SK-N-SH (cell line): ENCODE data around the gene BTN3A1. TPM values are rescaled to one million over a fixed set of nuclear protein-coding genes. Genes with fewer than 3 reads are reported as not detected.

Source experiments
- CTCF ChIA-PET: fragments of 300-600, 350-600 bp; formaldehyde crosslinking; extraction: SDS; loops from one replicate; lab custom pipeline; 2021; lab: Yijun Ruan, JAX
- POLR2A ChIA-PET: fragments of 350-600 bp; sonication (Branson Sonifier 250); formaldehyde crosslinking; extraction: SDS; loops from one replicate; lab custom pipeline; 2020; ENCODE audit warnings: antibody characterized with exemption, inconsistent platforms; lab: Yijun Ruan, JAX
- DNase-seq: peaks from one replicate; pipeline ENCODE4 v3.0.0; 2012
- H2AFZ ChIP-seq: fragments of 200-600 bp; sonication (generic); 2 replicates; pipeline ENCODE4 v1.8.1; 2016; ENCODE audit warnings: antibody characterized with exemption, mild to moderate bottlenecking, low read depth
- H3F3A ChIP-seq: fragments of 200-600 bp; sonication (generic); replicated peaks from 2 replicates; pipeline ENCODE3; 2016; ENCODE audit warnings: antibody characterized with exemption, mild to moderate bottlenecking; ENCODE audit not compliant: insufficient read depth
- H3K27ac ChIP-seq, 2 experiments: fragments of 200-500 bp in 1 of 2; fragments of 200-600 bp in 1 of 2; sonication (Bioruptor generic) in 1 of 2; sonication (generic), shearing (Covaris generic) in 1 of 2; 2 replicates each; pipeline versions ENCODE4 v1.5.1 to v1.6.1; 2014 to 2016; ENCODE audit warnings: low read depth in 2 of 2, inconsistent platforms in 1 of 2, low read length in 1 of 2, mild to moderate bottlenecking in 1 of 2, mixed read lengths in 1 of 2
- H3K27me3 ChIP-seq: fragments of 200-600 bp; sonication (generic), shearing (Covaris generic); 2 replicates; pipeline ENCODE4 v1.6.1; 2016; ENCODE audit warnings: mixed run types; ENCODE audit not compliant: insufficient read depth
- H3K36me3 ChIP-seq, 2 experiments: fragments of 200-500 bp in 1 of 2; fragments of 200-600 bp in 1 of 2; sonication (Bioruptor generic) in 1 of 2; sonication (generic) in 1 of 2; replicated peaks in 1 of 2; 2 replicates each; pipeline versions ENCODE3 to v1.5.1; 2014 to 2016; ENCODE audit warnings: low read length in 1 of 2, mild to moderate bottlenecking in 1 of 2; ENCODE audit not compliant: insufficient read depth in 2 of 2, control insufficient read depth in 1 of 2
- H3K4me1 ChIP-seq, 2 experiments: fragments of 200-500 bp in 1 of 2; fragments of 200-600 bp in 1 of 2; sonication (Bioruptor generic) in 1 of 2; sonication (generic), shearing (Covaris generic) in 1 of 2; 2 replicates each; pipeline versions ENCODE4 v1.5.1 to v1.6.1; 2014 to 2016; ENCODE audit warnings: low read depth in 1 of 2, low read length in 1 of 2, mixed run types in 1 of 2; ENCODE audit not compliant: insufficient read depth in 2 of 2, control insufficient read depth in 1 of 2
- H3K4me2 ChIP-seq: fragments of 200-600 bp; sonication (generic), shearing (Covaris generic); 2 replicates; pipeline ENCODE4 v1.6.1; 2017; ENCODE audit warnings: mixed run types
- H3K4me3 ChIP-seq, 2 experiments: fragments of 200-500 bp in 1 of 2; fragments of 200-600 bp in 1 of 2; sonication (Bioruptor generic) in 1 of 2; sonication (generic), shearing (Covaris generic) in 1 of 2; 2 replicates each; pipeline versions ENCODE4 v1.5.1 to v1.8.1; 2014 to 2016; ENCODE audit warnings: low read depth in 2 of 2, inconsistent platforms in 1 of 2, low read length in 1 of 2, mild to moderate bottlenecking in 1 of 2, mixed read lengths in 1 of 2, moderate library complexity in 1 of 2
- H3K79me2 ChIP-seq: fragments of 200-600 bp; sonication (generic); 2 replicates; pipeline ENCODE4 v1.8.1; 2017; ENCODE audit warnings: mild to moderate bottlenecking; ENCODE audit not compliant: insufficient read depth
- H3K9ac ChIP-seq: fragments of 200-600 bp; sonication (generic); 2 replicates; pipeline ENCODE4 v1.6.1; 2017; ENCODE audit warnings: mixed run types
- H3K9me2 ChIP-seq: fragments of 200-600 bp; sonication (generic); 2 replicates; pipeline ENCODE4 v1.6.1; 2017; ENCODE audit warnings: mixed run types
- H3K9me3 ChIP-seq: fragments of 200-600 bp; sonication (generic); 2 replicates; pipeline ENCODE4 v1.6.1; 2017; ENCODE audit warnings: mixed run types, mild to moderate bottlenecking, moderate library complexity
- H4K20me1 ChIP-seq: fragments of 200-600 bp; sonication (generic); 2 replicates; pipeline ENCODE4 v1.6.1; 2017; ENCODE audit warnings: mild to moderate bottlenecking, mixed run types; ENCODE audit not compliant: insufficient read depth
- CHD2 ChIP-seq: fragments of 150-350 bp; IDR thresholded peaks from 2 replicates; pipeline ENCODE4 v1.6.1; 2018; ENCODE audit warnings: low read length; ENCODE audit not compliant: partially characterized antibody
- CTCF ChIP-seq: fragments of 200-600 bp; sonication (generic); IDR thresholded peaks from 2 replicates; pipeline ENCODE4 v1.6.1; 2017; ENCODE audit warnings: antibody characterized with exemption, mild to moderate bottlenecking, moderate library complexity
- FOXJ3 ChIP-seq: sonication (generic); formaldehyde crosslinking; IDR thresholded peaks from 2 replicates; pipeline ENCODE4 v1.5.1; 2020; ENCODE audit warnings: mild to moderate bottlenecking, missing genetic modification reagents
- FOXM1 ChIP-seq: IDR thresholded peaks from 2 replicates; pipeline ENCODE4 v1.4.0; 2012; ENCODE audit warnings: low read depth, mild to moderate bottlenecking
- GABPA ChIP-seq: IDR thresholded peaks from 2 replicates; pipeline ENCODE4 v1.4.0; 2012; ENCODE audit warnings: low read depth, mild to moderate bottlenecking
- GATA2 ChIP-seq: sonication (generic); formaldehyde crosslinking; IDR thresholded peaks from 2 replicates; pipeline ENCODE4 v1.5.0; 2020; ENCODE audit warnings: mild to moderate bottlenecking, missing genetic modification reagents
- IRF3 ChIP-seq: fragments of 150-350 bp; IDR thresholded peaks from 2 replicates; pipeline ENCODE4 v1.6.1; 2016; ENCODE audit warnings: mild to moderate bottlenecking, low read depth, low read length
- JUND ChIP-seq: IDR thresholded peaks from 2 replicates; pipeline ENCODE4 v1.4.0; 2012
- MAX ChIP-seq: IDR thresholded peaks from 2 replicates; pipeline ENCODE4 v1.4.0; 2012; ENCODE audit warnings: low read depth
- NFIC ChIP-seq: IDR thresholded peaks from 2 replicates; pipeline ENCODE4 v1.4.0; 2012; ENCODE audit warnings: borderline replicate concordance
- NRF1 ChIP-seq: IDR thresholded peaks from 2 replicates; pipeline ENCODE4 v1.6.1; 2012; ENCODE audit warnings: low read depth, mild to moderate bottlenecking, low read length
- PBX3 ChIP-seq: IDR thresholded peaks from 2 replicates; pipeline ENCODE4; 2012
- POLR2AphosphoS5 ChIP-seq: IDR thresholded peaks from 2 replicates; pipeline ENCODE4 v1.6.1; 2012; ENCODE audit warnings: low read depth, low read length
- RAD21 ChIP-seq: IDR thresholded peaks from 2 replicates; pipeline ENCODE4 v1.6.1; 2012; ENCODE audit warnings: mild to moderate bottlenecking, low read length
- RCOR1 ChIP-seq: fragments of 150-350 bp; IDR thresholded peaks from 2 replicates; pipeline ENCODE4 v1.6.1; 2017; ENCODE audit warnings: antibody characterized with exemption, low read length
- RFX5 ChIP-seq: IDR thresholded peaks from 2 replicates; pipeline ENCODE4 v1.6.1; 2012; ENCODE audit warnings: mild to moderate bottlenecking, improper control_type of control experiment, low read length
- RXRA ChIP-seq: IDR thresholded peaks from 2 replicates; pipeline ENCODE4 v1.4.0; 2012; ENCODE audit warnings: low read depth, mild to moderate bottlenecking, borderline replicate concordance
- SMC3 ChIP-seq: IDR thresholded peaks from 2 replicates; pipeline ENCODE4 v1.6.1; 2012; ENCODE audit warnings: low read depth, low read length, improper control_type of control experiment
- TCF12 ChIP-seq: IDR thresholded peaks from 2 replicates; pipeline ENCODE4 v1.4.0; 2012
- USF2 ChIP-seq: fragments of 150-350 bp; IDR thresholded peaks from 2 replicates; pipeline ENCODE4 v1.6.1; 2017; ENCODE audit warnings: antibody characterized with exemption, low read length, low read depth, borderline replicate concordance
- ZBTB33 ChIP-seq: IDR thresholded peaks from 2 replicates; pipeline ENCODE4 v1.4.0; 2012; ENCODE audit warnings: low read depth, borderline replicate concordance
- WGBS: methylation state at CpG from one replicate; pipeline ENCODE4 v1.1.6; 2017; ENCODE audit warnings: low lambda C conversion rate; 5-methylcytosine and 5-hydroxymethylcytosine counted together
- polyA plus RNA-seq, 3 experiments: library from polyadenylated mRNA; depleted of rRNA; stranded (reverse); fragments of >200 nt; gene quantifications; 2 replicates each; pipeline ENCODE4 v1.2.3, GENCODE V29; 2012

The BTN3A1 gene
- polyA plus RNA-seq, 1 of the 3 experiments (the other 2 are of a cell fraction): 14.2 TPM

GRCh38 chr6:26445934-26446667 is 44.0 kb downstream of the BTN3A1 start:
- Histone ChIP-seq H4K20me1 (no peaks in the 10 kb centered on the region), H3K4me1 (peaks cover 0 to 7% of the 10 kb centered on the region in 2 experiments; a peak in 2 of 4 replicates), H3K4me3 (no peak overlapping the region), H3K4me2 (no peak overlapping the region), H3F3A (no peaks in the 10 kb centered on the region), H3K9ac (no peak overlapping the region), H3K27me3 (no peaks in the 10 kb centered on the region), H2AFZ (no peak overlapping the region), H3K79me2 (no peaks in the 10 kb centered on the region), H3K36me3 (peaks cover 0 to 9% of the 10 kb centered on the region in 2 experiments), H3K9me3 (no peaks in the 10 kb centered on the region), H3K27ac (no peak overlapping the region), H3K9me2 (no peaks in the 10 kb centered on the region)
- DNase-seq: no peak
- ChIA-PET POLR2A (interaction anchor here (0.6 kb wide), 1 partner anchor 54 kb away, joined by 3 read pairs; no protein-coding TSS in a partner anchor), CTCF (no interaction called here)
- TF ChIP-seq IRF3: no peak
- no peak for TF ChIP-seq CHD2
- TF ChIP-seq RCOR1: no peak
- no peak for TF ChIP-seq RAD21
- no peak for TF ChIP-seq SMC3
- no peak for TF ChIP-seq MAX
- no peak for TF ChIP-seq FOXJ3
- TF ChIP-seq PBX3: no peak
- TF ChIP-seq RFX5: no peak
- TF ChIP-seq TCF12: no peak
- no peak for TF ChIP-seq RXRA
- WGBS: 67% methylated on average over 4 of the region's 5 CpGs

GRCh38 chr6:26447257-26447656 is 45.2 kb downstream of the BTN3A1 start:
- Histone ChIP-seq H2AFZ (no peak overlapping the region), H3F3A (no peaks in the 10 kb centered on the region), H3K9me2 (no peaks in the 10 kb centered on the region), H3K27me3 (no peaks in the 10 kb centered on the region), H3K4me3 (no peak overlapping the region), H3K79me2 (no peaks in the 10 kb centered on the region), H3K27ac (no peak overlapping the region), H4K20me1 (no peaks in the 10 kb centered on the region), H3K9me3 (no peaks in the 10 kb centered on the region), H3K36me3 (peaks cover 0 to 9% of the 10 kb centered on the region in 2 experiments), H3K4me2 (no peak overlapping the region), H3K4me1 (no peaks in the 10 kb centered on the region), H3K9ac (no peak overlapping the region)
- CTCF ChIA-PET: no interaction called here
- 98% methylated on average over 5 of the region's 5 CpGs for WGBS
- POLR2A ChIA-PET: no interaction called here
- no peak for DNase-seq
- TF ChIP-seq JUND (no peak), GABPA (no peak), FOXM1 (no peak), MAX (no peak), GATA2 (CRISPR knock-in tag) (no peak), RFX5 (no peak), TCF12 (no peak), CTCF (no peak), NRF1 (no peak), RAD21 (no peak), RXRA (no peak), POLR2AphosphoS5 (no peak), NFIC (no peak), CHD2 (no peak), ZBTB33 (no peak), USF2 (no peak)
